CD4-positive, CD25-positive, alpha-beta regulatory T cell (primary cell): Measurements from ENCODE around the gene CD244. TPM values are rescaled to one million over a fixed set of nuclear protein-coding genes. Genes with fewer than 3 reads are reported as not detected.
A peak's percentile ranks its signal among the peaks of the same experiment; 100 is the strongest.
"Not testable (repeated sequence)": the region's sequence is repeated elsewhere in the genome, so short reads cannot be mapped to it uniquely, and the experiment has no call there.

Experiments
- ATAC-seq, 2 donors: fragments of 150-1000 bp; cut with Tn5 transposase; one replicate each; pipeline ENCODE4 v1.10.0; 2021; ENCODE audit warnings: low read depth in 2 of 2, moderate number of reproducible peaks in 2 of 2, moderate library complexity in 1 of 2
- DNase-seq, 3 donors: peaks; one replicate each; pipeline versions ENCODE4 v3.0.0 to v3.0.0-alpha.2; 2012 to 2022; ENCODE audit warnings: mixed read lengths in 1 of 3
- H3K27ac ChIP-seq: one replicate; pipeline ENCODE4 v1.7.0; 2013; ENCODE audit warnings: mild to moderate bottlenecking, low read length; ENCODE audit not compliant: insufficient read depth, poor library complexity, severe bottlenecking
- H3K27me3 ChIP-seq: one replicate; pipeline ENCODE4 v1.7.0; 2013; ENCODE audit warnings: low read length; ENCODE audit not compliant: control insufficient read depth, insufficient read depth
- H3K36me3 ChIP-seq: one replicate; pipeline ENCODE4 v1.7.0; 2013; ENCODE audit warnings: mild to moderate bottlenecking, low read length, moderate library complexity; ENCODE audit not compliant: control insufficient read depth, insufficient read depth
- H3K4me1 ChIP-seq: 2 replicates; pipeline ENCODE4 v1.7.0; 2013; ENCODE audit warnings: mild to moderate bottlenecking, low read length; ENCODE audit not compliant: insufficient read depth, control insufficient read depth, poor library complexity, severe bottlenecking
- H3K4me3 ChIP-seq: one replicate; pipeline ENCODE4 v1.7.0; 2013; ENCODE audit warnings: low read depth, mild to moderate bottlenecking, low read length, moderate library complexity
- H3K9me3 ChIP-seq, 2 experiments: 1 replicate in 1 of 2; 2 replicates in 1 of 2; pipeline ENCODE4 v1.7.0; 2013; ENCODE audit warnings: low read length in 2 of 2, mild to moderate bottlenecking in 1 of 2, moderate library complexity in 1 of 2; ENCODE audit not compliant: control insufficient read depth in 2 of 2
- H3K27ac Mint-ChIP-seq, 3 donors: one replicate each; pipeline ENCODE4 v1.8.0; 2020 to 2022; ENCODE audit warnings: mild to moderate bottlenecking in 3 of 3, mixed read lengths in 3 of 3, moderate library complexity in 2 of 3
- H3K27me3 Mint-ChIP-seq: one replicate; pipeline ENCODE4 v1.8.0; 2022; ENCODE audit warnings: mild to moderate bottlenecking, mixed read lengths
- H3K36me3 Mint-ChIP-seq: one replicate; pipeline ENCODE4 v1.8.0; 2020; ENCODE audit warnings: mixed read lengths
- H3K4me1 Mint-ChIP-seq, 4 donors: one replicate each; pipeline ENCODE4 v1.8.0; 2020 to 2022; ENCODE audit warnings: mixed read lengths in 4 of 4, mild to moderate bottlenecking in 1 of 4
- H3K4me3 Mint-ChIP-seq, 4 donors: one replicate each; pipeline ENCODE4 v1.8.0; 2020 to 2022; ENCODE audit warnings: mild to moderate bottlenecking in 4 of 4, mixed read lengths in 4 of 4, moderate library complexity in 3 of 4
- H3K9me3 Mint-ChIP-seq, 7 donors: one replicate each; pipeline ENCODE4 v1.8.0; 2020 to 2022; ENCODE audit warnings: mixed read lengths in 7 of 7, mild to moderate bottlenecking in 3 of 7, moderate library complexity in 2 of 7
- polyA plus RNA-seq, 4 donors: library from polyadenylated mRNA; unstranded; fragments of 300-500 nt; fragmentation: Illumina TruSeq; gene quantifications; one replicate each; pipeline ENCODE4 v1.2.3, GENCODE V29; 2021
- total RNA-seq: library from RNA; stranded (reverse); gene quantifications from one replicate; pipeline ENCODE4 v1.2.3, GENCODE V29; 2022

CD244 gene
- total and polyA plus RNA-seq, 5 donors from 2014 or later, result 0.26 to 0.63 (median 0.47) TPM

DNA sequence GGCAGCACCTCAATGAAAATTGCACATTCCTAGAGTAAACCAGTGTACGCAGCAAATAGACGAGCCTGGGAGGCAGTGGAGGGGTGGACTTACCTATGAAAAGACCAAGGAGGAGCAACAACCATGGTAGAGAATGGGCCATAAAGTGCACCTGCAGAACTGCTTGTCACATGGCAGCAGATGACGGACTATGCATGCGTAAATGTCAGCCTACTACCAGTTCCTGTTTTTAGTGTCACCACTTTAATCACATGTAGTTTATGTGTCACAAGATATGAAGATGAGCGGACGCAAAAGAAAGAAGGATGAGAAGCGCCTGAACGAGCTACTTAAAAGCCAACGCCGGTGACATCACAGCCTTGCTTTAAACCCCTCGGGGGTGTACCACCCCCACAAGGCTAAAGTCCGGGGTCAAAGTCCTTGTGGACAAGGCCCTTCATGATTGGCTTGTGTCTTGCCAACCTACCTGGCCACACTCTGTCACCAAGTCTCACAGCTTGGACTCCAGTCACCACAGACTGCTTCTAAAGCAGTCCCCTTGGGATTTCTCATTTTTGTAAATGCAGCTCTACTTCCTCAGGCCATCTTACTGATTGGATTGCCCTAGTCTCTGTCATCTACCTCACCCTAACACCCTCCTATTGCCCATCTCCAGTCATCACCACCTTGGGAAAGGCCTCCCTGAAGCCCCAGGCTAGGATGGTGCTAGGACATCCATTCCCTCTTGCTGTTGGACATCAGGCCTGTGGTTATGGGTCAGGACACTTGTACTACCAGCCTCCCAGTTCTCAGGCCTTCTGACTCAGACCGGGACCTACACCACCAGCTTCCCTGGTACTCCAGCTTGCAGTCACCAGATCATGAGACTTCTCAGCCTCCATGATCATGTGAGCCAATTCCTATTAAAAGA is 72.7 kb downstream of the CD244 start:
- Mint-ChIP-seq H3K27ac (peak overlapping the region; percentile 34 to 74 (median 53)), H3K36me3 (no peaks in the 10 kb centered on the region), H3K27me3 (no peaks in the 10 kb centered on the region), H3K4me3 (no peak overlapping the region), H3K9me3 (no peaks in the 10 kb centered on the region), H3K4me1 (peaks cover 0 to 20% (median 3%) of the 10 kb centered on the region in 4 donors)
- Histone ChIP-seq H3K27me3 (no peaks in the 10 kb centered on the region), H3K4me1 (peaks cover under 1% of the 10 kb centered on the region), H3K9me3 (no peaks in the 10 kb centered on the region), H3K4me3 (no peak overlapping the region), H3K27ac (no peak overlapping the region), H3K36me3 (no peaks in the 10 kb centered on the region)
- ATAC-seq (peak; percentile 66), DNase-seq (peak in 1 of 3 donors; percentile 22)

DNA sequence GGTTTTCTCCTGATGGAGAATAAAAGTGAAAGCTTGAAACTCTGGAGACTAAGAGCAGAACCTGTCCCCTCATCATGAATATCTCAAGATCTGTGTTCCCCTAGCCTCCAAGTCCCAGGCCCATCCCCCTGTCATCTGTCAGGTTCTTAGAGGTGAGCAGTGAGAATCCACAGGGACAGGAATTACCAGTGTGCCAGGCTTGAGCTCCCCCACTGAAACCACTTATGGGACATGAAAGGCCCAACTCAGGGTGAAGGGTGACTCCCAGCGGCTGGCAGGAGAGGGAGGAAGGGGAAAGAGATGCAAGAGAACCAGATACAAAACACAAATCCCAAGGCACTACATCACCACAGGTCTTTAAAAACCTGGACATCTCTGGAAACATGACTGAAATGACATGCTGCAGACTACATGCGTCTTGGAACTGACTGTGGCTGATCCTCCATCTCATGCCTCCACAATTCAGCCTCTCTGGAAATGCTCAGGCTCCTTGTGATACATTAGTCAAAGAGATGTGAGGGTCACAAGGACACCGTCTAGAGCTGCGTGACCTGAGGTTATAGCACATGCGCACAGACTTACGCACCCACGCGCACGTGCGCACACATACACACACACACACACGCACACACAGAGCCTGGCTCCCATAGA is 73.5 kb downstream of the CD244 start:
- Histone ChIP-seq H3K4me3 (no peak overlapping the region), H3K36me3 (no peaks in the 10 kb centered on the region), H3K27me3 (no peaks in the 10 kb centered on the region), H3K4me1 (no peaks in the 10 kb centered on the region), H3K9me3 (no peaks in the 10 kb centered on the region), H3K27ac (no peak overlapping the region)
- Mint-ChIP-seq H3K27ac (no peak overlapping the region), H3K4me1 (peaks cover 0 to 17% (median under 1%) of the 10 kb centered on the region in 4 donors), H3K4me3 (no peak overlapping the region), H3K9me3 (no peaks in the 10 kb centered on the region), H3K36me3 (no peaks in the 10 kb centered on the region), H3K27me3 (peaks cover 2% of the 10 kb centered on the region)
- no peak for ATAC-seq
- no peak for DNase-seq

DNA sequence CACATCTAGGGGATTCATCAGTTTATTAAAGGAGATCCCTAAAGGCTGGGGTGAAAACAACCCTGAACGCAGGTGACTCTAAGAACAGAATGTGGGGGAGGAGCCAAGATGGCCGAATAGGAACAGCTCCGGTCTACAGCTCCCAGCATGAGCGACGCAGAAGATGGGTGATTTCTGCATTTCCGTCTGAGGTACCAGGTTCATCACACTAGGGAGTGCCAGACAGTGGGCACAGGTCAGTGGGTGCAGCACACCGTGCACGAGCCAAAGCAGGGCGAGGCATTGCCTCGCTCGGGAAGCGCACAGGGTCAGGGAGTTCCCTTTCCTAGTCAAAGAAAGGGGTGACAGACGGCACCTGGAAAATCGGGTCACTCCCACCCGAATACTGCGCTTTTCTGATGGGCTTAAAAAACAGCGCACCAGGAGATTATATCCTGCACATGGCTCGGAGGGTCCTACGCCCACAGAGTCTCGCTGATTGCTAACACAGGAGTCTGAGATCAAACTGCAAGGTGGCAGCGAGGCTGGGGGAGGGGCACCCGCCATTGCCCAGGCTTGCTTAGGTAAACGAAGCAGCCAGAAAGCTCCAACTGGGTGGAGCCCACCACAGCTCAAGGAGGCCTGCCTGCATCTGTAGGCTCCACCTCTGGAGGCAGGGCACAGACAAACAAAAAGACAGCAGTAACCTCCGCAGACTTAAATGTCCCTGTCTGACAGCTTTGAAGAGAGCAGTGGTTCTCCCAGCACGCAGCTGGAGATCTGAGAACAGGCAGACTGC is 79.5 kb downstream of the CD244 start:
- H3K27ac ChIP-seq, H3K9me3 Mint-ChIP-seq, H3K4me3 ChIP-seq, H3K4me1 ChIP-seq, DNase-seq, H3K27me3 Mint-ChIP-seq, ATAC-seq, H3K36me3 Mint-ChIP-seq, H3K4me3 Mint-ChIP-seq, H3K36me3 ChIP-seq, H3K27ac Mint-ChIP-seq, H3K27me3 ChIP-seq, H3K9me3 ChIP-seq: not testable (repeated sequence)
- peaks cover 0 to 10% (median 0%) of the 10 kb centered on the region in 4 donors for H3K4me1 Mint-ChIP-seq

DNA sequence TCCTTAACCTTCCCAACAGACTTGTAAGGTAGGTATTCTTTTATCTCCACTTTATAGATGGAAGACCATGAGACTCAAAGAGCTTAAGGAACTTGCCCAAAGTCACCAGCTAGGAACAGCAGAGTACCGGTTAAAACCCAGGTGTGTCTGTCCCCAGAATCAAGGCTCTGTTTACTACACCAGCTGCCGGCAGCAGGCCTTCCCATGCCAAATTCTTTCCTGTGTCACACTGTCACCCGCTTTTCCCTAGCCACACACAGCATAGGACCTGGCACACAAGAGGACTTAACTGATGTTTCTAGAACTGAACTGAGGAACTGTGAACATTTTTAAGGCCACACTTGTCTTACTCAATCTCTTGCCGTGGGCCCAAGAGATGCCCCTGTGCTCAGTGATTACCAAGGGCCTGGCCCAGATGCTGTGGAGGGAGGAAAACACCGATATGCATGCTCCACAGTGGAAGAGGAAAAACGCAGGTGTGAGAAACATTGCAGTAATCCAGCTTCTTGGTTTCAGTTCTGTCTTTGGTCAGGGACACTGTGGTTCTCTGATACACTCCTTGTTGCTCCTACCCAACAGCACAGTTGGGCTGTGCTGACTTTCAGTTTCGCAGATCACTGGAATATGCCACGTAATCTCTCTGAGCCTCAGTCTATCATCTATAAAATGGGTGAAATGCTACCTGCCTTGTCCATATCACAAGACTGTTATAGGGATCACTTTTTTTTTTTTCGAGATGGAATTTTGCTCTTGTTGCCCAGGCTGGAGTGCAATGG is 80.6 kb downstream of the CD244 start:
- H3K4me3 Mint-ChIP-seq, result no peak overlapping the region
- no peak overlapping the region for H3K27ac ChIP-seq
- ATAC-seq (peak; percentile 43 to 58), DNase-seq (no peak)
- H3K27ac Mint-ChIP-seq, result peak overlapping the region; percentile 3 to 78 (median 39)
- peaks cover 7% of the 10 kb centered on the region for H3K27me3 Mint-ChIP-seq
- H3K9me3 Mint-ChIP-seq, result no peaks in the 10 kb centered on the region
- H3K27me3 ChIP-seq, result no peaks in the 10 kb centered on the region
- peaks cover 0 to 16% (median 3%) of the 10 kb centered on the region in 4 donors for H3K4me1 Mint-ChIP-seq
- H3K4me3 ChIP-seq, result peak overlapping the region; percentile 17
- no peaks in the 10 kb centered on the region for H3K36me3 Mint-ChIP-seq
- H3K36me3 ChIP-seq, result no peaks in the 10 kb centered on the region
- no peaks in the 10 kb centered on the region for H3K4me1 ChIP-seq
- H3K9me3 ChIP-seq, result no peaks in the 10 kb centered on the region

DNA sequence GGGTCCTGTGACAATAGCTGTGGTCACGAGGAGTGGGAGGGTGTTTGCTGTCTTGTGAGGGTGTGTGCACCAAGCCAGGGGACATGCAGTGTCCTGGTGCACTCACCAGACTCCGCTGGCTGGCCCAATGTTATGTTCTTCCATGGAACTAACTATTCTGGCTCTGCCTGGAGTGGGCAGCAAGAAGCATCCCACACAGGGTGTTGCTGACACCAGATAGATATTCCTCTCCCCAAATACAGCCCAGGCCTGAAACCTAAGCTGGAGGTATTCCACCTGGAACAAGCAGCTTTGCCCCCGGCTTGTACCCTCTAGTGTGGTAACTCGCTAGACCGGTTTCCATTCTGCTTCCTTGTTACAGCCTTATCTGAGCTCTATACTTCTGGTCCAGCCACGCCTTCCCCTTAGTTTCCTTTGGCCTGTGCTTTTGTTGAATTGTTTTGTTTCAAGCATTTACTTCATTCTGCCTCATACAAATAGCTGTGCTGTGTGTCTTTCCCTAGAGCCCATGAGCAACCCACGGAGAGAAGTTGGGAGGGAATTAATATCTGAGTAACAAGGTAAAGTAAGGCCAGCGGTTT is 81.4 kb downstream of the CD244 start:
- Mint-ChIP-seq H3K36me3 (no peaks in the 10 kb centered on the region), H3K4me3 (no peak overlapping the region), H3K27ac (peak overlapping the region in 1 of 3 donors; percentile 26), H3K27me3 (peaks cover 7% of the 10 kb centered on the region), H3K9me3 (no peaks in the 10 kb centered on the region), H3K4me1 (peaks cover 0 to 16% (median 3%) of the 10 kb centered on the region in 4 donors)
- ATAC-seq (no peak), DNase-seq (no peak)
- H3K4me1 ChIP-seq, result no peaks in the 10 kb centered on the region
- no peaks in the 10 kb centered on the region for H3K27me3 ChIP-seq
- H3K36me3 ChIP-seq, result no peaks in the 10 kb centered on the region
- H3K27ac ChIP-seq, result no peak overlapping the region
- H3K4me3 ChIP-seq, result no peak overlapping the region
- H3K9me3 ChIP-seq, result no peaks in the 10 kb centered on the region

DNA sequence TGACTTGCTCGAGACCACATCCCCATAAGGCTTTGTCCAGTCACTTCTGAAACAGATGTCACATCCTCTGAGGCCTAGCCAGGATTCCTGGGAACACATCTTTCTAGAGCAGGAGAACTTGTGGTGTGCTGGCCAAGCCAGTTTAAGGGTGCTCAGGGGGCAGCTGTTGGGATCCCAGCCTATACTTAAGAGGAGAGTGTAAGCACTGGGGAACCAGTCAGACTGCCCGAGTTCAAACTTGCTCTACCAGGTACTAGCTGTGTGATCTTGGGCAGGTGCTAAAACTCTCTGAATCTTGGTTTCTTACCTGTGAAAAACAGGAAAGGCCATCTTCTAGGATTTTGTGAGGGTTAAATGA is 82.3 kb downstream of the CD244 start:
- Mint-ChIP-seq H3K4me1 (peaks cover 0 to 16% (median 3%) of the 10 kb centered on the region in 4 donors), H3K9me3 (no peaks in the 10 kb centered on the region), H3K4me3 (no peak overlapping the region), H3K36me3 (no peaks in the 10 kb centered on the region), H3K27ac (no peak overlapping the region), H3K27me3 (peaks cover 7% of the 10 kb centered on the region)
- ATAC-seq (no peak), DNase-seq (no peak)
- H3K36me3 ChIP-seq, result no peaks in the 10 kb centered on the region
- H3K27me3 ChIP-seq, result no peaks in the 10 kb centered on the region
- H3K9me3 ChIP-seq, result no peaks in the 10 kb centered on the region
- no peaks in the 10 kb centered on the region for H3K4me1 ChIP-seq
- no peak overlapping the region for H3K4me3 ChIP-seq
- H3K27ac ChIP-seq, result no peak overlapping the region
